Measurements from ENCODE around the gene LDHB. TPM values are rescaled to one million over a fixed set of nuclear protein-coding genes. Genes with fewer than 3 reads are reported as not detected.

Gene LDHB
- polyA plus RNA-seq, 1 of the 3 experiments (the other 2 are of a cell fraction): 469 TPM

DNA sequence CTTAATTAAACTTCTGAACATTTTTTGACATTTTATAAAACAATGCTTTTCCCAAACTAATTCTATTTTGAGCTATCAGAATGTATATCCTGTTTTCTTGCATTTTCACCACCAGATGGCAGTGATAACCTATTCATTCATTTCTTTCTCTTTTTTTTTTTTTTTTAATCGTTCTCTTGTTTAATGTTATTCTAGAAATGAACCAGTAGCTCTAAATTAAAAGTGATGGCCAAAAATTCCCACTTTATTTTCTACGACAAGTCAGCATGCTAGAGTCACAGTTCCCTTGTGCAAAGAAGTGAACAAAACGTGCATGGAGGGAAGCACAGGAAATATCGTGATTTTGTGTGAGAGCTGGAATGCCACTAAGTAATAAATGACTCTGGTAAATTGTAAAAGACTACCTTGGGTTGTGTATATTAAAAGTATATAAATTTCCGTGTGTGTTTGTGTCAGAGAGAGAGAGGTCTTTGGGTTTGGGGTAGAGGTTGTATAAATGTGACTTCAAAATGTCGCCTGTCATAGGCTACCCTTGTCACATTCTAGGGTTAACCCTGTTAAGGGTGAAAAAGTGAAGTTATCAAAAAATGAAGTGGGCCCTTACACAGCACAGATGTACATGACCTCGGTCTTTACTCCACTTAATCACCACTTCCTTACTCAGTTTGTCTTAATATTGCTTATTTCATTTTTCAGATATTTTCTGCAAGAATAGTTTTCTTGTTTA lies 40.4 kb upstream of the LDHB start:
- Histone ChIP-seq H3K4me3 (ENCODE audit: low read depth in 2 of 2, low read length in 1 of 2) (no peak overlapping the region; a peak in 2 of 4 replicates), H4K20me1 (ENCODE audit: insufficient read depth) (no peaks in the 10 kb centered on the region), H3K4me2 (no peak overlapping the region; the same call in 1 of the 2 replicates), H3K27ac (ENCODE audit: low read depth in 2 of 2, low read length in 1 of 2) (no peak overlapping the region), H3K9ac (no peak overlapping the region), H3K9me3 (no peaks in the 10 kb centered on the region), H3K27me3 (ENCODE audit: insufficient read depth) (peaks cover 8% of the 10 kb centered on the region; the same call in 1 of the 2 replicates), H3K9me2 (no peaks in the 10 kb centered on the region), H3K4me1 (ENCODE audit: control insufficient read depth in 1 of 2, insufficient read depth in 2 of 2, low read depth in 1 of 2, low read length in 1 of 2) (no peaks in the 10 kb centered on the region; a peak in 1 of 4 replicates), H2AFZ (ENCODE audit: low read depth) (no peak overlapping the region), H3K79me2 (ENCODE audit: insufficient read depth) (no peaks in the 10 kb centered on the region), H3K36me3 (replicated peaks in 1 of 2; ENCODE audit: control insufficient read depth in 1 of 2, insufficient read depth in 2 of 2, low read length in 1 of 2) (no peaks in the 10 kb centered on the region), H3F3A (replicated peaks; ENCODE audit: insufficient read depth) (no peaks in the 10 kb centered on the region)
- ChIA-PET POLR2A (no interaction called here), CTCF (interaction anchor here (0.6 to 6.1 kb wide), 56 partner anchors 9 to 749 kb away, joined by 3 to 143 read pairs (median 4); partner anchors contain the start of genes CMAS and KCNJ8)
- no peak for TF ChIP-seq GATA2 (CRISPR knock-in tag; IDR thresholded peaks at IDR 0.05)
- TF ChIP-seq, protein P1, sequence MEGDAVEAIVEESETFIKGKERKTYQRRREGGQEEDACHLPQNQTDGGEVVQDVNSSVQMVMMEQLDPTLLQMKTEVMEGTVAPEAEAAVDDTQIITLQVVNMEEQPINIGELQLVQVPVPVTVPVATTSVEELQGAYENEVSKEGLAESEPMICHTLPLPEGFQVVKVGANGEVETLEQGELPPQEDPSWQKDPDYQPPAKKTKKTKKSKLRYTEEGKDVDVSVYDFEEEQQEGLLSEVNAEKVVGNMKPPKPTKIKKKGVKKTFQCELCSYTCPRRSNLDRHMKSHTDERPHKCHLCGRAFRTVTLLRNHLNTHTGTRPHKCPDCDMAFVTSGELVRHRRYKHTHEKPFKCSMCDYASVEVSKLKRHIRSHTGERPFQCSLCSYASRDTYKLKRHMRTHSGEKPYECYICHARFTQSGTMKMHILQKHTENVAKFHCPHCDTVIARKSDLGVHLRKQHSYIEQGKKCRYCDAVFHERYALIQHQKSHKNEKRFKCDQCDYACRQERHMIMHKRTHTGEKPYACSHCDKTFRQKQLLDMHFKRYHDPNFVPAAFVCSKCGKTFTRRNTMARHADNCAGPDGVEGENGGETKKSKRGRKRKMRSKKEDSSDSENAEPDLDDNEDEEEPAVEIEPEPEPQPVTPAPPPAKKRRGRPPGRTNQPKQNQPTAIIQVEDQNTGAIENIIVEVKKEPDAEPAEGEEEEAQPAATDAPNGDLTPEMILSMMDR (IDR thresholded peaks at IDR 0.05): peak; percentile 82
- no peak for TF ChIP-seq YY1 (IDR thresholded peaks at IDR 0.05; ENCODE audit: low read depth)
- peak; percentile 62 for TF ChIP-seq SMC3 (IDR thresholded peaks at IDR 0.05; ENCODE audit: low read depth, low read length)
- TF ChIP-seq RAD21 (IDR thresholded peaks at IDR 0.05; ENCODE audit: low read length): peak; percentile 79
- DNase-seq: peak; percentile 22
- WGBS (ENCODE audit: low lambda C conversion rate): 21% methylated on average over 7 of the region's 7 CpGs

DNA sequence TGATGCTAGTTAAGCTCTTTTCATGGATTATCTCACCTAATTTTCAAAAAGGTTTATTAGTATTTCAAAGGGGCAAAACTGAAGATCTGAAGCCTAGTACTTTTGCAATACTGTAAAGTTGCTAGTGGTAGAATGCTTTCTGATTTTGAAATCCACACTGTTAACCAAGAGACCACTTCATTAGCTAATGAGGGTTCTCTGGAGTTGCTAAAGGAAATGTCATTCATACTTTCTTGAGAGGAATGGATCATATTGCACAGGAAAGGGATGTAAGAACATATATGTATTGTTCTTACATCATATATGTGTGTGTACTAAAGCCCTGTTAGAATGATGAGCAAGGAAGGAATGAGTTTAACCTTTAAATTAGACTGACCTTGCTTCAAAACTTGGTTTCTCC lies 39.0 kb upstream of the LDHB start:
- no peaks in the 10 kb centered on the region for H3K9me2 ChIP-seq
- H3K9ac ChIP-seq: no peak overlapping the region
- H3K36me3 ChIP-seq (replicated peaks in 1 of 2; ENCODE audit: control insufficient read depth in 1 of 2, insufficient read depth in 2 of 2, low read length in 1 of 2): no peaks in the 10 kb centered on the region
- POLR2A ChIA-PET: no interaction called here
- H3F3A ChIP-seq (replicated peaks; ENCODE audit: insufficient read depth): no peaks in the 10 kb centered on the region
- DNase-seq: no peak
- H3K9me3 ChIP-seq: no peaks in the 10 kb centered on the region
- peaks cover 1% of the 10 kb centered on the region; the same call in 1 of the 2 replicates for H3K27me3 ChIP-seq (ENCODE audit: insufficient read depth)
- H3K4me1 ChIP-seq (ENCODE audit: control insufficient read depth in 1 of 2, insufficient read depth in 2 of 2, low read depth in 1 of 2, low read length in 1 of 2): no peaks in the 10 kb centered on the region; a peak in 1 of 4 replicates
- H2AFZ ChIP-seq (ENCODE audit: low read depth): no peak overlapping the region
- TF ChIP-seq, protein P2, sequence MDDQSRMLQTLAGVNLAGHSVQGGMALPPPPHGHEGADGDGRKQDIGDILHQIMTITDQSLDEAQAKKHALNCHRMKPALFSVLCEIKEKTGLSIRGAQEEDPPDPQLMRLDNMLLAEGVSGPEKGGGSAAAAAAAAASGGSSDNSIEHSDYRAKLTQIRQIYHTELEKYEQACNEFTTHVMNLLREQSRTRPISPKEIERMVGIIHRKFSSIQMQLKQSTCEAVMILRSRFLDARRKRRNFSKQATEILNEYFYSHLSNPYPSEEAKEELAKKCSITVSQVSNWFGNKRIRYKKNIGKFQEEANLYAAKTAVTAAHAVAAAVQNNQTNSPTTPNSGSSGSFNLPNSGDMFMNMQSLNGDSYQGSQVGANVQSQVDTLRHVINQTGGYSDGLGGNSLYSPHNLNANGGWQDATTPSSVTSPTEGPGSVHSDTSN (IDR thresholded peaks at IDR 0.05): no peak
- TF ChIP-seq MXI1 (IDR thresholded peaks at IDR 0.05; ENCODE audit: low read depth, low read length) (no peak), NRF1 (IDR thresholded peaks at IDR 0.05; ENCODE audit: low read depth, low read length) (no peak), ELF1 (IDR thresholded peaks at IDR 0.05) (no peak), POLR2AphosphoS5 (IDR thresholded peaks at IDR 0.05; ENCODE audit: low read depth, low read length) (no peak), RXRA (IDR thresholded peaks at IDR 0.05; ENCODE audit: borderline replicate concordance, low read depth) (no peak), RAD21 (IDR thresholded peaks at IDR 0.05; ENCODE audit: low read length) (no peak), EP300 (IDR thresholded peaks at IDR 0.05; ENCODE audit: borderline replicate concordance in 1 of 2, low read depth in 1 of 2, low read length in 1 of 2) (no peak), TCF12 (IDR thresholded peaks at IDR 0.05) (no peak), MEF2A (IDR thresholded peaks at IDR 0.05; ENCODE audit: borderline replicate concordance, low read depth) (no peak), SIN3A (IDR thresholded peaks at IDR 0.05; ENCODE audit: borderline replicate concordance, low read depth, low read length) (no peak), CHD2 (IDR thresholded peaks at IDR 0.05; ENCODE audit: low read length, partially characterized antibody) (no peak), SMC3 (IDR thresholded peaks at IDR 0.05; ENCODE audit: low read depth, low read length) (no peak), GATA2 (CRISPR knock-in tag; IDR thresholded peaks at IDR 0.05) (no peak)
- TF ChIP-seq, protein P3, sequence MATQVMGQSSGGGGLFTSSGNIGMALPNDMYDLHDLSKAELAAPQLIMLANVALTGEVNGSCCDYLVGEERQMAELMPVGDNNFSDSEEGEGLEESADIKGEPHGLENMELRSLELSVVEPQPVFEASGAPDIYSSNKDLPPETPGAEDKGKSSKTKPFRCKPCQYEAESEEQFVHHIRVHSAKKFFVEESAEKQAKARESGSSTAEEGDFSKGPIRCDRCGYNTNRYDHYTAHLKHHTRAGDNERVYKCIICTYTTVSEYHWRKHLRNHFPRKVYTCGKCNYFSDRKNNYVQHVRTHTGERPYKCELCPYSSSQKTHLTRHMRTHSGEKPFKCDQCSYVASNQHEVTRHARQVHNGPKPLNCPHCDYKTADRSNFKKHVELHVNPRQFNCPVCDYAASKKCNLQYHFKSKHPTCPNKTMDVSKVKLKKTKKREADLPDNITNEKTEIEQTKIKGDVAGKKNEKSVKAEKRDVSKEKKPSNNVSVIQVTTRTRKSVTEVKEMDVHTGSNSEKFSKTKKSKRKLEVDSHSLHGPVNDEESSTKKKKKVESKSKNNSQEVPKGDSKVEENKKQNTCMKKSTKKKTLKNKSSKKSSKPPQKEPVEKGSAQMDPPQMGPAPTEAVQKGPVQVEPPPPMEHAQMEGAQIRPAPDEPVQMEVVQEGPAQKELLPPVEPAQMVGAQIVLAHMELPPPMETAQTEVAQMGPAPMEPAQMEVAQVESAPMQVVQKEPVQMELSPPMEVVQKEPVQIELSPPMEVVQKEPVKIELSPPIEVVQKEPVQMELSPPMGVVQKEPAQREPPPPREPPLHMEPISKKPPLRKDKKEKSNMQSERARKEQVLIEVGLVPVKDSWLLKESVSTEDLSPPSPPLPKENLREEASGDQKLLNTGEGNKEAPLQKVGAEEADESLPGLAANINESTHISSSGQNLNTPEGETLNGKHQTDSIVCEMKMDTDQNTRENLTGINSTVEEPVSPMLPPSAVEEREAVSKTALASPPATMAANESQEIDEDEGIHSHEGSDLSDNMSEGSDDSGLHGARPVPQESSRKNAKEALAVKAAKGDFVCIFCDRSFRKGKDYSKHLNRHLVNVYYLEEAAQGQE (IDR thresholded peaks at IDR 0.05; ENCODE audit: low read depth, low read length): no peak
- TF ChIP-seq, protein P1 (IDR thresholded peaks at IDR 0.05): no peak
- no peak overlapping the region for H3K4me2 ChIP-seq
- no peak overlapping the region for H3K4me3 ChIP-seq (ENCODE audit: low read depth in 2 of 2, low read length in 1 of 2)
- no peak overlapping the region for H3K27ac ChIP-seq (ENCODE audit: low read depth in 2 of 2, low read length in 1 of 2)
- no peaks in the 10 kb centered on the region for H4K20me1 ChIP-seq (ENCODE audit: insufficient read depth)
- no peaks in the 10 kb centered on the region for H3K79me2 ChIP-seq (ENCODE audit: insufficient read depth)
- CTCF ChIA-PET: interaction anchor here (1.0 to 6.1 kb wide), 7 partner anchors 16 to 747 kb away, joined by 3 to 143 read pairs (median 11); no protein-coding TSS in a partner anchor

All from SK-N-SH (cell line).